ENCODE results near the gene DIO3.
"Not testable (repeated sequence)": the region's sequence is repeated elsewhere in the genome, so short reads cannot be mapped to it uniquely, and the experiment has no call there.

The DIO3 gene

GRCh38 chr14:101551729-101552595 is 9.3 kb upstream of the DIO3 start:
- no peak for TF ChIP-seq POLR2A (IDR thresholded peaks at IDR 0.05; ENCODE audit: low read depth, low read length)
- no peak for FAIRE-seq
- DNase-seq (ENCODE audit: insufficient read length, low spot score): no peak

GRCh38 chr14:101552786-101553231 is 8.5 kb upstream of the DIO3 start:
- DNase-seq (ENCODE audit: insufficient read length, low spot score) (no peak), FAIRE-seq (no peak)
- TF ChIP-seq POLR2A (IDR thresholded peaks at IDR 0.05; ENCODE audit: low read depth, low read length): no peak

- DNase-seq (ENCODE audit: insufficient read length, low spot score): no peak
- TF ChIP-seq POLR2A (IDR thresholded peaks at IDR 0.05; ENCODE audit: low read depth, low read length): no peak
- FAIRE-seq: no peak
These were observed 7.9 kb upstream of the DIO3 start for GRCh38 chr14:101553393-101553792.

- FAIRE-seq: no peak
- TF ChIP-seq POLR2A (IDR thresholded peaks at IDR 0.05; ENCODE audit: low read depth, low read length): no peak
- no peak for DNase-seq (ENCODE audit: insufficient read length, low spot score)
These were observed 7.4 kb upstream of the DIO3 start for GRCh38 chr14:101553931-101554330.

- TF ChIP-seq POLR2A (IDR thresholded peaks at IDR 0.05; ENCODE audit: low read depth, low read length): no peak
- no peak for DNase-seq (ENCODE audit: insufficient read length, low spot score)
- FAIRE-seq: no peak
These were observed 6.2 kb upstream of the DIO3 start for GRCh38 chr14:101554991-101555668.

GRCh38 chr14:101555669-101556043 is 5.6 kb upstream of the DIO3 start:
- DNase-seq (ENCODE audit: insufficient read length, low spot score): not testable (repeated sequence)
- FAIRE-seq: peak; percentile 67

GRCh38 chr14:101556131-101556530 is 5.2 kb upstream of the DIO3 start:
- DNase-seq (ENCODE audit: insufficient read length, low spot score) (no peak), FAIRE-seq (no peak)
- no peak for TF ChIP-seq POLR2A (IDR thresholded peaks at IDR 0.05; ENCODE audit: low read depth, low read length)

GRCh38 chr14:101556566-101557320 is 4.6 kb upstream of the DIO3 start:
- no peak for FAIRE-seq
- DNase-seq (ENCODE audit: insufficient read length, low spot score): no peak
- TF ChIP-seq POLR2A (IDR thresholded peaks at IDR 0.05; ENCODE audit: low read depth, low read length): no peak

- no peak for TF ChIP-seq POLR2A (IDR thresholded peaks at IDR 0.05; ENCODE audit: low read depth, low read length)
- DNase-seq (ENCODE audit: insufficient read length, low spot score) (no peak), FAIRE-seq (no peak)
These were observed 4.0 kb upstream of the DIO3 start for GRCh38 chr14:101557321-101557695.

GRCh38 chr14:101557811-101558738 is 3.2 kb upstream of the DIO3 start:
- no peak for FAIRE-seq
- TF ChIP-seq POLR2A (IDR thresholded peaks at IDR 0.05; ENCODE audit: low read depth, low read length): no peak

GRCh38 chr14:101558739-101559240 is 2.5 kb upstream of the DIO3 start:
- FAIRE-seq (no peak), DNase-seq (ENCODE audit: insufficient read length, low spot score) (no peak)
- TF ChIP-seq POLR2A (IDR thresholded peaks at IDR 0.05; ENCODE audit: low read depth, low read length): no peak

More at GRCh38 chr14:101557811-101558738, 3.2 kb upstream of the DIO3 start:
- no peak for DNase-seq (ENCODE audit: insufficient read length, low spot score)

- TF ChIP-seq POLR2A (IDR thresholded peaks at IDR 0.05; ENCODE audit: low read depth, low read length): no peak
- FAIRE-seq (no peak), DNase-seq (ENCODE audit: insufficient read length, low spot score) (no peak)
These were observed 2.1 kb upstream of the DIO3 start for GRCh38 chr14:101559250-101559623.

All from H54 (cell line).